ENCODE results near the gene CCDC3. TPM values are rescaled to one million over a fixed set of nuclear protein-coding genes. Genes with fewer than 3 reads are reported as not detected.

Gene CCDC3
- total and polyA plus RNA-seq, 2 of the 8 experiments (the other 6 are each of a cell fraction or from before 2014, with no cell fraction given) = 3.4 to 3.7 TPM

DNA sequence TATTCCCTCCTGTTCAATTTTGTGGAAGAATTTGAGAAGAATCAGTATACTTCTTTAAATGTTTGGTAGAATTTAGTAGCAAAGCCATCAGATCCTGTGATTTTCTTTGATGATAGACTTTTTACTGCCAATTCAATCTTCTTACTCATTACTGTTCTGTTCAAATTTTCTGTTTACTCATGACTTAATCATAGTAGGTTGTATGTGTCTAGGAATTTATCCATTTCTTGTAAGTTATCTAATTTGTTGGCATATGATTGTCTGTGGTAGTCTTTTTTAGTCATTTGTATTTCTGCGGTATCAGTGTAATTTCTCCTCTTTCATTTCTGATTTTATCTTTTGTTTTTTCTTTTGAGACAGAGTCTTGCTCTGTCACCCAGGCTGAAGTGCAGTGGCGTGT lies 87.4 kb downstream of the CCDC3 start:
- WGBS, 2 experiments (ENCODE audit: extremely low coverage in 1 of 2, insufficient coverage in 1 of 2, insufficient read length in 1 of 2, insufficient replicate concordance in 2 of 2, low coverage in 1 of 2, low lambda C conversion rate in 2 of 2, missing lambda C conversion rate in 1 of 2) = 88% methylated on average over 2 of the region's 2 CpGs; no CpG with 5 or more reads in 1 of the 2 experiments
- H3K9me3 ChIP-seq (ENCODE audit: insufficient read depth in 2 of 2, low read depth in 1 of 2, low read length in 1 of 2) = no peaks in the 10 kb centered on the region
- no peak overlapping the region for H4K8ac ChIP-seq (ENCODE audit: extremely low read depth, insufficient read depth, low read length)
- no peak overlapping the region for H3K4ac ChIP-seq (replicated peaks; ENCODE audit: insufficient read length, low read depth, low read length)
- H2BK120ac ChIP-seq (replicated peaks; ENCODE audit: low read depth, low read length) = no peak overlapping the region
- no peak overlapping the region for H3K4me2 ChIP-seq (ENCODE audit: insufficient read depth in 1 of 2, low read depth in 2 of 2, low read length in 2 of 2)
- H2BK12ac ChIP-seq (ENCODE audit: low read depth, low read length) = no peak overlapping the region
- no peak overlapping the region for H4K91ac ChIP-seq (replicated peaks; ENCODE audit: insufficient read length, low read length)
- no peak overlapping the region for H4K5ac ChIP-seq (ENCODE audit: insufficient read length, low read depth, low read length)
- H3K14ac ChIP-seq (ENCODE audit: insufficient read length) = no peak overlapping the region
- H2BK5ac ChIP-seq (ENCODE audit: low read depth, low read length) = no peak overlapping the region
- H2AFZ ChIP-seq (ENCODE audit: low read length) = no peak overlapping the region
- no peak overlapping the region for H2BK15ac ChIP-seq (ENCODE audit: low read length)
- H3K79me1 ChIP-seq (ENCODE audit: low read depth, low read length) = no peaks in the 10 kb centered on the region
- no peak overlapping the region for H3K9ac ChIP-seq (replicated peaks in 1 of 4; ENCODE audit: extremely low read depth in 1 of 4, low read depth in 3 of 4, low read length in 3 of 4)
- no peaks in the 10 kb centered on the region for H3K27me3 ChIP-seq (replicated peaks in 1 of 4; ENCODE audit: control insufficient read depth in 3 of 4, extremely low read depth in 1 of 4, insufficient read depth in 3 of 4, low read length in 3 of 4)
- H2BK20ac ChIP-seq (ENCODE audit: low read length) = no peak overlapping the region
- no peaks in the 10 kb centered on the region for H4K20me1 ChIP-seq (replicated peaks in 1 of 2; ENCODE audit: control insufficient read depth in 1 of 2, insufficient read depth in 2 of 2, low read length in 2 of 2)
- no peaks in the 10 kb centered on the region for H3K79me2 ChIP-seq (ENCODE audit: control insufficient read depth in 1 of 2, insufficient read depth in 2 of 2, low read length in 2 of 2)
- H3K4me3 ChIP-seq (ENCODE audit: extremely low read depth in 1 of 4, insufficient read depth in 2 of 4, low read depth in 3 of 4, low read length in 4 of 4) = no peak overlapping the region
- no peak overlapping the region for H2AK5ac ChIP-seq (ENCODE audit: low read depth, low read length)
- TF ChIP-seq JUND (IDR thresholded peaks at IDR 0.05; ENCODE audit: low read length) = no peak
- TF ChIP-seq CHD2 (IDR thresholded peaks at IDR 0.05; ENCODE audit: low read length) = no peak
- no peak for TF ChIP-seq KDM1A (IDR thresholded peaks at IDR 0.05; ENCODE audit: borderline replicate concordance, low read length)
- no peak for TF ChIP-seq CEBPB (IDR thresholded peaks at IDR 0.05; ENCODE audit: low read depth, low read length)
- no peak for TF ChIP-seq JUN (IDR thresholded peaks at IDR 0.05; ENCODE audit: low read depth, low read length)
- TF ChIP-seq RBBP5 (IDR thresholded peaks at IDR 0.05; ENCODE audit: borderline replicate concordance, low read depth, low read length) = no peak
- TF ChIP-seq BCL11A (IDR thresholded peaks at IDR 0.05; ENCODE audit: low read depth in 2 of 2, low read length in 2 of 2) = no peak
- TF ChIP-seq TBP (IDR thresholded peaks at IDR 0.05; ENCODE audit: low read depth, low read length) = no peak
- DNase-seq (ENCODE audit: low read depth in 1 of 2, low spot score in 2 of 2) = no peak
- H3K27ac ChIP-seq (ENCODE audit: low read depth, low read length) = no peak overlapping the region
- H3K18ac ChIP-seq (ENCODE audit: extremely low read depth, low read length) = no peak overlapping the region
- H3K23me2 ChIP-seq (ENCODE audit: low read depth, low read length) = no peaks in the 10 kb centered on the region
- ChIA-PET CTCF (ENCODE audit: partially characterized antibody) (no interaction called here), POLR2A (ENCODE audit: partially characterized antibody) (no interaction called here)
- no peak for FAIRE-seq
- no peaks in the 10 kb centered on the region for H3K4me1 ChIP-seq (replicated peaks in 1 of 4; ENCODE audit: control insufficient read depth in 3 of 4, insufficient read depth in 4 of 4, low read length in 3 of 4)
- H3K23ac ChIP-seq (ENCODE audit: insufficient read length) = no peak overlapping the region
- no peak overlapping the region for H3K56ac ChIP-seq (replicated peaks; ENCODE audit: insufficient read length, low read depth, low read length)
- no peaks in the 10 kb centered on the region for H3K36me3 ChIP-seq (ENCODE audit: control insufficient read depth in 2 of 4, insufficient read depth in 4 of 4, low read length in 3 of 4)

Data from H1 (cell line).